K562 (cell line): ENCODE results near the gene LRRTM2.

ENCODE experiments used
- ATF6 ChIP-seq: sonication (generic); formaldehyde crosslinking; IDR thresholded peaks from 2 replicates; pipeline ENCODE4 v1.4.0; 2020; ENCODE audit warnings: mild to moderate bottlenecking, missing genetic modification reagents
- FOXK2 ChIP-seq, 2 experiments: fragments of 450-650 bp; IDR thresholded peaks in 1 of 2; conservative IDR thresholded peaks in 1 of 2; 2 replicates each; pipeline ENCODE4 v1.6.1; 2016; ENCODE audit warnings: low read depth in 2 of 2, mild to moderate bottlenecking in 1 of 2
- HNRNPH1 ChIP-seq: fragments of 200-400 bp; formaldehyde crosslinking; optimal IDR thresholded peaks from 2 replicates; pipeline ENCODE3; 2017; ENCODE audit warnings: low read depth, mild to moderate bottlenecking, low read length, moderate library complexity
- ZNF282 ChIP-seq: sonication (generic); formaldehyde crosslinking; IDR thresholded peaks from 2 replicates; pipeline ENCODE4 v1.8.1; 2023; ENCODE audit warnings: missing genetic modification reagents

GRCh38 chr5:138898742-138899141 lies 23.6 kb upstream of the LRRTM2 start:
- TF ChIP-seq HNRNPH1 (no peak), ZNF282 (CRISPR knock-in tag) (no peak), ATF6 (no peak), FOXK2 (conservative IDR thresholded peaks at IDR 0.05 in 1 of 2, IDR thresholded peaks at IDR 0.05 in 1 of 2; ENCODE audit: low read depth in 2 of 2) (no peak)
